C4-2B (cell line): ENCODE measurements around the gene SPINT2.
"Not testable (repeated sequence)": the region's sequence is repeated elsewhere in the genome, so short reads cannot be mapped to it uniquely, and the experiment has no call there.

Experiments used
- H3K27ac ChIP-seq: fragments of 450-650 bp; 2 replicates; pipeline ENCODE4 v1.5.1; 2017
- CTCF ChIP-seq: fragments of 450-650 bp; conservative IDR thresholded peaks from 2 replicates; pipeline ENCODE4 v1.5.1; 2017; ENCODE audit warnings: mild to moderate bottlenecking
- ZFX ChIP-seq: fragments of 450-650 bp; IDR thresholded peaks from 2 replicates; pipeline ENCODE4 v1.6.1; 2017

SPINT2 gene

GRCh38 chr19:38223119-38223523, 41.3 kb upstream of the SPINT2 start:
- no peak overlapping the region for H3K27ac ChIP-seq
- no peak for TF ChIP-seq ZFX
- TF ChIP-seq CTCF = no peak

GRCh38 chr19:38223617-38224013, 40.8 kb upstream of the SPINT2 start:
- TF ChIP-seq CTCF (no peak), ZFX (no peak)
- peak overlapping the region; percentile 53 for H3K27ac ChIP-seq

GRCh38 chr19:38224014-38224862, 40.1 kb upstream of the SPINT2 start, which contains the start of gene DPF1:
DPF1 (minus strand) TSS chr19:38224222; CDS start chr19:38224142, 80 bp downstream.
- TF ChIP-seq CTCF = no peak; the same call in 1 of the 2 replicates
- TF ChIP-seq ZFX = no peak
- peak within 1 kb of the TSS; percentile 53 for H3K27ac ChIP-seq

- H3K27ac ChIP-seq = not testable (repeated sequence)
Measured at GRCh38 chr19:38224863-38225218, 39.5 kb upstream of the SPINT2 start.

- no peak overlapping the region for H3K27ac ChIP-seq
- TF ChIP-seq ZFX = no peak
- no peak for TF ChIP-seq CTCF
Measured at GRCh38 chr19:38227287-38228004, 36.9 kb upstream of the SPINT2 start.

GRCh38 chr19:38228005-38228377, 36.4 kb upstream of the SPINT2 start:
- no peak overlapping the region for H3K27ac ChIP-seq
- TF ChIP-seq CTCF = no peak
- TF ChIP-seq ZFX = no peak

- no peak overlapping the region; the same call in 1 of the 2 replicates for H3K27ac ChIP-seq
- TF ChIP-seq ZFX (no peak), CTCF (no peak)
Measured at GRCh38 chr19:38228491-38229439, 35.6 kb upstream of the SPINT2 start.
